Panc1 (cell line): ENCODE measurements around the gene CHAC2.

ENCODE experiments used
- POLR2AphosphoS5 ChIP-seq: IDR thresholded peaks from 2 replicates; pipeline ENCODE4 v1.6.1; 2012; ENCODE audit warnings: mild to moderate bottlenecking, low read depth, low read length, moderate library complexity
- REST ChIP-seq, 2 experiments: IDR thresholded peaks; 2 replicates each; pipeline ENCODE4 v1.6.1; 2011 to 2012; ENCODE audit warnings: low read depth in 2 of 2, control low read depth in 1 of 2, low read length in 1 of 2, mild to moderate bottlenecking in 1 of 2, moderate library complexity in 1 of 2; ENCODE audit not compliant: insufficient read depth in 1 of 2
- TCF7L2 ChIP-seq: IDR thresholded peaks from 2 replicates; pipeline ENCODE4 v1.6.1; 2011; ENCODE audit warnings: mild to moderate bottlenecking, low read depth, low read length, inconsistent platforms
- TF ChIP-seq, protein P1 (sequence below): fragments of 450-650 bp; IDR thresholded peaks from 2 replicates; pipeline ENCODE4 v1.5.1; 2017; ENCODE audit warnings: mild to moderate bottlenecking

GRCh38 chr2:53787614-53788289 lies 20.1 kb downstream of the CHAC2 start:
- TF ChIP-seq, protein P1, sequence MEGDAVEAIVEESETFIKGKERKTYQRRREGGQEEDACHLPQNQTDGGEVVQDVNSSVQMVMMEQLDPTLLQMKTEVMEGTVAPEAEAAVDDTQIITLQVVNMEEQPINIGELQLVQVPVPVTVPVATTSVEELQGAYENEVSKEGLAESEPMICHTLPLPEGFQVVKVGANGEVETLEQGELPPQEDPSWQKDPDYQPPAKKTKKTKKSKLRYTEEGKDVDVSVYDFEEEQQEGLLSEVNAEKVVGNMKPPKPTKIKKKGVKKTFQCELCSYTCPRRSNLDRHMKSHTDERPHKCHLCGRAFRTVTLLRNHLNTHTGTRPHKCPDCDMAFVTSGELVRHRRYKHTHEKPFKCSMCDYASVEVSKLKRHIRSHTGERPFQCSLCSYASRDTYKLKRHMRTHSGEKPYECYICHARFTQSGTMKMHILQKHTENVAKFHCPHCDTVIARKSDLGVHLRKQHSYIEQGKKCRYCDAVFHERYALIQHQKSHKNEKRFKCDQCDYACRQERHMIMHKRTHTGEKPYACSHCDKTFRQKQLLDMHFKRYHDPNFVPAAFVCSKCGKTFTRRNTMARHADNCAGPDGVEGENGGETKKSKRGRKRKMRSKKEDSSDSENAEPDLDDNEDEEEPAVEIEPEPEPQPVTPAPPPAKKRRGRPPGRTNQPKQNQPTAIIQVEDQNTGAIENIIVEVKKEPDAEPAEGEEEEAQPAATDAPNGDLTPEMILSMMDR, result no peak
- TF ChIP-seq POLR2AphosphoS5 (no peak), REST (IDR thresholded peaks at IDR 0.05; ENCODE audit: insufficient read depth in 1 of 2, low read depth in 2 of 2, low read length in 1 of 2) (no peak), TCF7L2 (no peak)
